Cardiac fibroblast (primary cell): ENCODE results near the gene MAGI1.
A peak's percentile ranks its signal among the peaks of the same experiment; 100 is the strongest.

Experiments
- DNase-seq, 2 donors: peaks; one replicate each; pipeline versions ENCODE4 v3.0.0 to v3.0.0-alpha.2; 2010; ENCODE audit warnings: low read depth in 2 of 2
- H3K4me3 ChIP-seq, 2 donors: replicated peaks in 1 of 2; 1 replicate in 1 of 2; 2 replicates in 1 of 2; pipeline ENCODE4 v1.5.1; 2011; ENCODE audit warnings: low read depth in 2 of 2, low read length in 2 of 2, mild to moderate bottlenecking in 2 of 2, moderate library complexity in 1 of 2
- CTCF ChIP-seq: IDR thresholded peaks from one replicate; pipeline ENCODE4 v1.5.1; 2011; ENCODE audit warnings: low read depth, mild to moderate bottlenecking, low read length, inconsistent platforms

The MAGI1 gene

GRCh38 chr3:65889707-65890099 lies 149.0 kb downstream of the MAGI1 start:
- no peak for DNase-seq
- no peak overlapping the region for H3K4me3 ChIP-seq
- no peak for TF ChIP-seq CTCF

- peak; percentile 95 to 97 for DNase-seq
- TF ChIP-seq CTCF, result no peak
- H3K4me3 ChIP-seq, result no peak overlapping the region
Observed at GRCh38 chr3:65888980-65889706, 149.6 kb downstream of the MAGI1 start.

GRCh38 chr3:65888196-65888595 lies 150.5 kb downstream of the MAGI1 start:
- TF ChIP-seq CTCF, result no peak
- DNase-seq, result no peak
- H3K4me3 ChIP-seq, result no peak overlapping the region

GRCh38 chr3:65886391-65886790 lies 152.3 kb downstream of the MAGI1 start:
- DNase-seq, result no peak
- TF ChIP-seq CTCF, result no peak

GRCh38 chr3:65884071-65884470 lies 154.6 kb downstream of the MAGI1 start:
- no peak for TF ChIP-seq CTCF
- peak in 1 of 2 donors; percentile 17 for DNase-seq
- no peak overlapping the region for H3K4me3 ChIP-seq

More at GRCh38 chr3:65886391-65886790, 152.3 kb downstream of the MAGI1 start:
- H3K4me3 ChIP-seq, result no peak overlapping the region

GRCh38 chr3:65883613-65884012 lies 155.1 kb downstream of the MAGI1 start:
- peak; percentile 34 to 43 for DNase-seq
- no peak for TF ChIP-seq CTCF
- no peak overlapping the region for H3K4me3 ChIP-seq

- TF ChIP-seq CTCF, result no peak
- no peak overlapping the region for H3K4me3 ChIP-seq
- no peak for DNase-seq
Observed at GRCh38 chr3:65880350-65880749, 158.4 kb downstream of the MAGI1 start.
